Mononuclear cell (primary cell): ENCODE measurements around the gene TNS1. TPM values are rescaled to one million over a fixed set of nuclear protein-coding genes. Genes with fewer than 3 reads are reported as not detected.

ENCODE experiments used
- H3K27me3 ChIP-seq: 2 replicates; pipeline ENCODE4 v1.6.0; 2011; ENCODE audit warnings: low read length, control low read depth; ENCODE audit not compliant: insufficient read depth
- H3K4me1 ChIP-seq: 2 replicates; pipeline ENCODE4 v1.5.1; 2011; ENCODE audit warnings: mild to moderate bottlenecking, low read length, control low read depth; ENCODE audit not compliant: insufficient read depth
- H3K4me3 ChIP-seq: 2 replicates; pipeline ENCODE4 v1.5.1; 2011; ENCODE audit warnings: mild to moderate bottlenecking, low read length, moderate library complexity
- H3K9me3 ChIP-seq: 2 replicates; pipeline ENCODE4 v1.5.1; 2011; ENCODE audit warnings: low read depth, mild to moderate bottlenecking, control low read depth, low read length
- total RNA-seq: library from RNA; depleted of rRNA; stranded (reverse); fragments of >200 nt; gene quantifications from one replicate; pipeline ENCODE4 v1.2.3, GENCODE V29; 2012

Gene TNS1
- total RNA-seq, 1 donor = 3.5 TPM

DNA sequence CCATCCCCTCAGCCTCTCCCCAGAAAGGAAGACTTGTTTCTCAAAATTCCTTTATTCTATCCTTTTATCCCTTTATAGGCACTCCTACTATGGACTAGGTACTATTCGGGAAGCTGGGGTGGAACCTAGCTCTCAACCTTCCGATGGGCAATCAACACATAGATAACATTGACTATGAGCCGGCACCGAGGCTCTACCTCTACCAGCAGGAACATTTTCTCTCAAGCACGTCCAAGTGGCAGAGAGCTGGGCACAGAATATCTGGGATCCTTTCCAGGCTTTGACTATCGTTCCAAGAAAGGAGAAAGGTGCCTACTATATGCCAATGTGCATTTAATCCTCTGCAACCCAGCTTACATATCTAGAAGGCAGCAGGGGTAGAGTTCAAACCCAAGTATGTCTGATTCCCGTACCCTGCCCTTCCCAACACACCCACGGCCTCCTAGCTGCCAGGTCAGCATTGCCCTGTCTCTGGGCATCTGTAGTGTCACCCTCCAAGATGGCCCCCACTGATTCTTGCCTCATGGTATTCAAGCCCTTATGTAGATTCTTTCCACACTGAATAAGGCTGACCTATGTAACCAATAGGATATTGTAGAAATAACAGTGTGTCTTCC is 28.3 kb downstream of the TNS1 start:
- Histone ChIP-seq H3K4me3 (no peak overlapping the region), H3K4me1 (no peaks in the 10 kb centered on the region), H3K9me3 (no peaks in the 10 kb centered on the region), H3K27me3 (no peaks in the 10 kb centered on the region)

DNA sequence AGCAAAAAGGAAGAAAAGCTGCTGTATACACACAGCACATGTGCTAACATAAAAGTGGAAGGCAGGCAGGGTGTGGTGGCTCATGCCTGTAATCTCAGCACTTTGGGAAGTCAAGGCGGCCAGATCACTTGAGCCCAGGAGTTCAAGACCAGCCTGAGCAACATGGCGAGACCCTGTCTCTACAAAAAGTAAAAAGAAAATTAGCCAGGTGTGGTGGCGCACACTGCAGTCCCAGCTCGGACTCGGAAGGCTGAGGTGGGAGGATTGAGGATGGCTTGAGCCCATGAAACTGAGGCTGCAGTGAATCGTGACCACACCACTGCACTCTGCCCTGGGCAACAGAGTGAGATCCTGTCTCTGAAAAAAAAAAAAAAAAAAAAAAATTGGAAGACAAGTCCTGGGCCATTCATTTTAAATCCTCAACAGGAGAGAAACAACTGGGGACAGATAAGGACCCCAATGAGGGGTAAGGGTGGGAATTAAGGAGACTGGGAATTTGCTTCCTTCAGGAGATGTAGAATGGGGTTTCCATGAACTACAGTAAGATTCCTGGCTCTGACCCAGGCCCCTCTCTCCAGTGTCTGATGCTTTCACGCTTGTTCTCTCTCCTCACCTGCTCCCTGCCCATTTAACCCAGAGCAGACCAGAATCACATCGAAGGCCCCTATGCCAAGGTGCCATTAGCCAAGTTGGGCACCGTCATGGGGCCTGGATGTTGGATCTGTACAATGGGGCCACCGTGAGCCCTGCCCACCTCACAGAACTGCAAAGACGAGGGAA is 29.6 kb downstream of the TNS1 start:
- H3K4me1 ChIP-seq = no peaks in the 10 kb centered on the region
- H3K4me3 ChIP-seq = no peak overlapping the region
- H3K9me3 ChIP-seq = no peaks in the 10 kb centered on the region
- no peaks in the 10 kb centered on the region for H3K27me3 ChIP-seq

DNA sequence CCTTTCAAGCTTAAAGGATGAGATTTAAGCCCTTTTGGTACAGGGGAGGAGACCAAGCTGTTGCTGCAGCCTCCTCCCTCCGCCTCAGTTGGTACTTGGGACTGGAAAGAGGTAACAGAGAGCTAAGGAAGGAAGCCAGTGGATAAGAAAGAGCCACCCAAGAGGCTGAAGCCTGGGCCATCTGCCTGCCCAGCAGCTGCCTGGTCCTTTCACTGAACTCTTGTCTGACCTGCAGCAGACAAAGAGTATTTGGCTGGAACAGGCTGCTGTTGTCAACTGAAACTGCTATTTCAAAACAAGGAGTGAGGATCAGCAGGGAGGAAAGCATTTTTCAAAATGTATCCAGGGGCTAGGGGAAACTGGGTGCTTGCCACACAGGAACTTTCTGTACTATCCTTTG is 30.3 kb downstream of the TNS1 start:
- no peaks in the 10 kb centered on the region for H3K9me3 ChIP-seq
- H3K27me3 ChIP-seq = no peaks in the 10 kb centered on the region
- H3K4me3 ChIP-seq = no peak overlapping the region
- H3K4me1 ChIP-seq = no peaks in the 10 kb centered on the region

DNA sequence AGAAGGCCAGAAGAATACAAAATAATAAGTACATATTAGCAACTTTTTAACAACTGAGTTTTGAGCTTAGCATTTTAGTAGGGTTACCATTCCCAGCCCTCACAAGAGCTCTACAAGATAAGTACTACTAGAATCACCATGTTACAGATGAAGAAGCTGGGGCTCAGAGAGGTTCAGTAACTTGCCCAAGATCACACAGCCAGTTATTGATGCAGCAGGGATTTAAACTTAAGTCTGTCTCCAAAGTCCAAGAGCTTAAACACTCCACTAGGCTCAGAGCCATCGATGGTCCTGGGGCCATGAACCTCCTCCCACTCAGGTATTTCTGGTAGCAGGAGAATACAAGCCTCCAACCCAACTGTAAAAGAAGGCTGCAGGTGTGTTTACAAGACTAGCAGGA is 30.8 kb downstream of the TNS1 start:
- no peak overlapping the region for H3K4me3 ChIP-seq
- no peaks in the 10 kb centered on the region for H3K9me3 ChIP-seq

DNA sequence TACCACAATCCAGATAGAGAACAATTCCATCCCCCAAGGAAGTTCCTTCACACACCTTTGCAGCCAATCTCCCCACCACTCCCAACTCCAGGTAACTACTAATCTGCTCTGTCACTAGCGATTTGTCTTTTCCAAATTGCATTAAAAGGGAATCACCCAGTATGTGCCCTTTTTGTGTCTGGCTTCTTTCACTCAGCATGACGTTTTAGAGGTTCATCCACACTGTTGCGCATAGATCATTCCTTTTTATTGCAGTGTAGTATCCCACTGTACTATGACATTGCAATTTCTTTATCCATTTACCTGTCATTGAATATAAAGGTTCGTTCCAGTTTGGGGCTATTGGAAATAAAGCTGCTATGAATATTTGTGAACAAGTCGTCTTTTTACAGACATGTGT is 31.6 kb downstream of the TNS1 start:
- Histone ChIP-seq H3K4me3 (no peak overlapping the region), H3K9me3 (no peaks in the 10 kb centered on the region), H3K4me1 (no peaks in the 10 kb centered on the region), H3K27me3 (no peaks in the 10 kb centered on the region)

More for the DNA sequence above, 30.8 kb downstream of the TNS1 start:
- Histone ChIP-seq H3K4me1 (no peaks in the 10 kb centered on the region), H3K27me3 (no peaks in the 10 kb centered on the region)

DNA sequence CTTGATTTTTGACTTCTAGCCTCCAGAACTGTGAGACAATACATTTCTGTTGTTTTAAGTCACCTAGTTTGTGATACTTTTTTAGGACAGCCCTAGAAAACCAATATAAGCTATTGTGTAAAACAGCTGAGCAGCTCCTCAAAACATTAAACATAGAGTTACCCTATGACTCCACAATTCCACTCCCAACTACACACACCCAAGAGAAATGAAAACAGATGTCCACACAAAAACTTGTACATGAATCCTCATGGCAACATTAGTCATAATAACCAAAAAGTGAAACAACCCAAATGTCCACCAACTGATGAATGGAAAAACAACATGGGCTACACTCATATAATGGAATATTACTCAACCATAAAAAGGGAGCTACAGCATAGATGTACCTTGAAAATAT is 32.6 kb downstream of the TNS1 start:
- H3K4me3 ChIP-seq = no peak overlapping the region
- no peaks in the 10 kb centered on the region for H3K4me1 ChIP-seq
- no peaks in the 10 kb centered on the region for H3K27me3 ChIP-seq
- H3K9me3 ChIP-seq = no peaks in the 10 kb centered on the region

DNA sequence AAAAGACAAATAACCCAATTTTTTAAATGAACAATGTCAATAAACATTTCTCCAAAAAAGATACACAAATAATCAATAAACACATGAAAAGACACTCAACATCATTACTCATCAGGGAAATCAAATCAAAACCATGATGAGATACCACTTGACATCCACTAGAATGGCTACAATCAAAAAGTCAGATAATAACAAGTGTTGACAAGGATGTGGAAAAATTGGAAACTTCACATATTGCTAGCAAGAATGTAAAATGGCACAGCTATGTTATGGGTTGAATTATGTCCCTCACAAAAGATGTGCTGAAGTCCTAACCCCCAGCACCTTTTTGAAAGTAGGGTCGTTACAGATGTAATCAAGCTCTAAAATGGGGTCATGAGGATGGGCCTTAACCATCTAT is 33.2 kb downstream of the TNS1 start:
- Histone ChIP-seq H3K9me3 (no peaks in the 10 kb centered on the region), H3K27me3 (no peaks in the 10 kb centered on the region), H3K4me3 (no peak overlapping the region), H3K4me1 (no peaks in the 10 kb centered on the region)

DNA sequence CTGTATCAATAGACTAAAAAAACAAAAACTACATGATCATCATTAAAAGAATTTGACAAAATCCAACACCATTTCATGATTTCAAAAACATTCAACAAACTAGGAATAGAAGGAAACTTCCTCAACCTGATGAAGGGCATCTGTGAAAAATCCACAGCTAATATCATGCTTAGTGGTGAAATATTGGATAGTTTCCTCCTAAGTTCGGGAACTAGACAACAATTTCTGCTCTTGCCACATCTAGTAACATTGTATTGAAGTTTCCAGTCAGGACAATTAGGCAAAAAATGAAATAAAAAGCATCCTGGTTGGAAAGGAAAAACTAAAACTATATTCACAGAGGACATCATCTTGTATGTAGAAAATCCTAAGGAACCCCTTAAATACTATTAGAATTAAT is 34.8 kb downstream of the TNS1 start:
- no peaks in the 10 kb centered on the region for H3K9me3 ChIP-seq
- no peaks in the 10 kb centered on the region for H3K4me1 ChIP-seq
- H3K27me3 ChIP-seq = no peaks in the 10 kb centered on the region
- H3K4me3 ChIP-seq = no peak overlapping the region

DNA sequence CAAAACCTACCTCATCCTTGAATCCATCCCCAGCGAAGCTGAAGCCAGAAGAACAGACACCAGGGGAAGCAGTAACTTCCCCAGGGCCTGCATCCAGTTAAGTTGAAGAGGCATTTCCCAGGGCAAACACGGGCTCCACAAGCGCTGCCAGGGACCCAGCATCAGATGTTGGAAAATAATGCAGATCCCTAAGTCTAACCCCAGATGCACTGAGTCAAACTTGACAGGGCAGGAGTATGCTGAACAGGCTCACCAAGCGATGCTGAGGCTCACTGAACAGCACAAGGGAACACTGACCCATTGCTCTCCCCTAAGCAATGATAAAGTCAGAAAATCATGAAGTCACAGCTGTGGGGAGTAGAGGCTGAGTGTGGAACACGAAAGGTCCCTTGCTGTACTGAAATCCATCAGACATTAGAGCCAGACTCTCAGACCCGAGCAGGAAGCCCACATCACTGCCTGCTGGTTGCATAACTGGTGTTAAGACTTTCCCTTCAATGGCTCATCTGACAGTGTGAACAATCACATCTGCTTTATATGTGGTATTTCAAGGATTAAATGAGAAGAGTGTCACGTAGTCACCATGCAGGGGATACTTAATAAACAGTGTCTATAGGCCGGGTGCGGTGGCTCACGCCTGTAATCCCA is 36.2 kb downstream of the TNS1 start:
- Histone ChIP-seq H3K27me3 (no peaks in the 10 kb centered on the region), H3K4me3 (no peak overlapping the region), H3K4me1 (no peaks in the 10 kb centered on the region), H3K9me3 (no peaks in the 10 kb centered on the region)

DNA sequence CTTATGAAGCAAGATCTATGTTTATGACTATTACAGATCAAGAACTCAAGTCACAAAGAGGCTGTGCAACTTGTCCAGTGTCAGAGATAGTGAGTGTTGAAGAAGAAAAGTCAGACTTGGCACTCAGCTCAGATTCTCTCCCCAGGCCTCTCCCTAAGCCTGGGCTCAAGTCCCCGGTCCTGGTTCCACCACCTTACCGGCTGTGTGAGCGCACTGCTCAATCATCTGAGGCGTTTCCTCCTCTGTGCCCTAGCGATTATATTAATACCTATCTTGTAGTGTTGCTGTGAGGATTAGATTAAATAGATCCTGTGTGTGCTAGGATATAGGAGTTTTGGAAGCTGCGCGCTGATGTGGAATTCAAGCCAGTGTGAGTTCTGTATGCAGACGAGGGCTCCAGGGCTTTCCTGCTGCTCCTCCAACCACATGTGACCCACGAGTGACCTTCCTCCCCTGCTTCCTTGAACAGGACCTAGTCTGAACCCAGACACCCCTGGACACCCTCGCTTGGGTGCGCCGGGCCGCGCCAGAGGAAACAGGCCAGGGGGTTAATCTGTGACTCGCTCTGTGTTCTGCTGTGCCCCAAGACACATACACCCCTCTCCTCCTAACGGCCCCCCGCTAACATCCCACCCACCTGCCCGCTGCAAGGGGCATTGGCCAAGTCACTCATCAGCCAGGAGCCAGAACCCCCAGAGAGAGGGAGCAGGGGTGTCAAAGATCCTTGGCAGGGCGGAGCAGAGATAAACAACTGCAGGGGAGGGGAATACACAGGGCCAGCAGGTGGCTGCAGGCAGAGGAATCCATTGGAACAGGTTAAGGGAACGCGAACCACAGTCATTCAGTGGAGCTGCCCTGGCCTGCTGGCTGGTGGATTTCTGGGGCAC is 38.3 kb downstream of the TNS1 start:
- Histone ChIP-seq H3K4me1 (no peaks in the 10 kb centered on the region), H3K4me3 (no peak overlapping the region), H3K9me3 (no peaks in the 10 kb centered on the region), H3K27me3 (no peaks in the 10 kb centered on the region)

DNA sequence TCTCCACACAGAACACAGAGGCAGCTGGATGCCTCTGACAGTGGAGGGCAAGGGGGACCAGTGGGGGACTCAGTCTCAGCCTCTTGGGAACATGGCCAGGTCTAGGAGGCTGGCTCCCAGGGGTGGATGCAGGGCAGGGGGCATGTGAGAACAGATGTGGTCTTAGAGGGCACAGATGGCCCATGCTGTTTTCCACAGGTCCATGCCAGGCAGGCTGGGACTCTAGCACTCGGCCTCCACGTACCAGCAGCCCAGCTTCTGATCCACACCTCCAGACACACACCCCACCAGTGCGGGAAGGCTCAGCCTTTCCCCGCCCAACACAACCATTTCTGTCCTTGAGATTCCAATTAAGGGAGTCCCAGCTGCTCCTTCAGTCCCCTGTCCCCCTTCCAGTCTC is 42.4 kb downstream of the TNS1 start:
- H3K4me3 ChIP-seq = no peak overlapping the region
- H3K27me3 ChIP-seq = no peaks in the 10 kb centered on the region
- no peaks in the 10 kb centered on the region for H3K4me1 ChIP-seq
- H3K9me3 ChIP-seq = no peaks in the 10 kb centered on the region

DNA sequence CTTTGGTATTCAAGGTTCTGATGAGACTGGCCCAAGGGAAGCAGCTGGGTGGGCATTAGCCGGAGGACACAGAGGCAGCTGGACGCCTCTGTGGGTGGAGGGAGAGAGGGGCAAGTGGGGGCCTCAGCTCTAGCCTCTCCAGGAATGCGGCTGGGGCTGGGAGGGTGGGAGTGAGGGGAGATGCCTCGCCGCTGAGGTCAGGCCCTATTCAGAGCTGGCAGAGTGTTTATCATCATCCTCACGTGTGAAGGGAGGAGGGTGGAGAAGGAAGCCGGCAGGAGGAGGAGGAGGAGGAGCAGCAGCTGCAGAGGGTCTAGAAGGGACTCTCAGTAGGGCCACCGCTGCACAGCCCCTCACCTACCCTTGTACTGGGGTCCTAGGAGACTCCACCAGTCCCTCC is 43.1 kb downstream of the TNS1 start:
- Histone ChIP-seq H3K27me3 (no peaks in the 10 kb centered on the region), H3K4me3 (no peak overlapping the region), H3K4me1 (no peaks in the 10 kb centered on the region), H3K9me3 (no peaks in the 10 kb centered on the region)

DNA sequence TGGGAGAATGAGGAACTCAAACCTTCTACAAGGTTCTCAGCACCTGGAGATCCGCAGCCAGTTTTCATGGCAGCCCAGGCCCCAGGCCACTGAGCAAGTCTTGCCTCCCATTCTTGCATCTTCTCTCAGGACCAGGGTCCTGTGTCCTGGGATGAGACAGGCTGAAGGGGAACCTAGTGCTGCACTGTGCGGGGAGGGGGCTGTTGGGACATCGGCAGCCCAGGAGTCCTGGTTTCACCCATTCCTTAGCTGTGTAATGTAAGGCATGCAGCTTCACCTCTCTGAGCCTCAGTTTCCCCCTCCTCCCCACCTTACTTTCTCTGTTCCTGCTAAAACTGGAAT is 43.9 kb downstream of the TNS1 start:
- Histone ChIP-seq H3K4me1 (no peaks in the 10 kb centered on the region), H3K27me3 (no peaks in the 10 kb centered on the region), H3K4me3 (no peak overlapping the region), H3K9me3 (no peaks in the 10 kb centered on the region)

DNA sequence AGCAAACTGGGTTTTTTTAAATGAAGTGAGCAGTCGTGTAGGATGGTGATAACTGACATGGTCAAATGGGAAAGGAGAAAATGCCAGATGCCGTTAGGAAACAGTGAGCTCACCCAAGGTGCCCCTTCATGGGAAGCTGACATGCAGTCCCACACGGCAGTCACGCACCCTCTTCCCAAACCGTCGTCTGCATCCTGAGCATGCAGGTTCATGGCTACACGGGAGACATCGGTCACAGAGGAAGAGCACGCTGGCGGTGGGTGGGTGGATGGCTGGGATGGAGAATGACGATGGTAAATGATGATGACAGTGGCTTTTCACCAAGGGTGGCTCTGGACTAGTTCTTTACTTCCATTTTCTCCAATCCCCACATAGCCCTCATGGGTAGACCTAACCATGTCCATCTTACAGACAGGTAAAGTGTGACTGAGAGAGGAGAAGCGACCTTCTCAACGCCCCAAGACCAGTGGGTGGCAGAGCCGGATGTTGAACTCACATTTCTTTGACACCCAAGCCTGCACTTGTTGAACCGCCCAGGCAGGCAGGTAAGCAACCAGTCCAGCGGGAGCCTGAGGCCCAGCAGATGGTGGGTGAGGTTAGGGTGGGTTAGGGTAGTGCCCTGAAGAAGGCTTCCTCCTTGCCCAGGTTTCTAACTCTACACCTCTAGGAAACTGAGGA is 44.5 kb downstream of the TNS1 start:
- no peaks in the 10 kb centered on the region for H3K4me1 ChIP-seq
- H3K27me3 ChIP-seq = no peaks in the 10 kb centered on the region
- no peak overlapping the region for H3K4me3 ChIP-seq
- no peaks in the 10 kb centered on the region for H3K9me3 ChIP-seq
